OCI-LY3 (cell line): Measurements from ENCODE around the gene GRIFIN.

Experiments
- CTCF ChIP-seq: fragments of 200-600, 300-600 bp; sonication (generic); IDR thresholded peaks from 2 replicates; pipeline ENCODE4 v1.5.1; 2014; ENCODE audit warnings: antibody characterized with exemption, low read length, low read depth
- EZH2phosphoT487 ChIP-seq: fragments of 200-600 bp; shearing (Covaris generic); IDR thresholded peaks from 2 replicates; pipeline ENCODE4 v1.6.1; 2018; ENCODE audit warnings: antibody characterized with exemption, mixed run types, low read depth

- TF ChIP-seq CTCF = no peak
- no peak for TF ChIP-seq EZH2phosphoT487
Measured at GRCh38 chr7:2479276-2480069, 3.3 kb upstream of the GRIFIN start.
